AG09309 (cell line): Measurements from ENCODE around the gene FBLN1.
"Not testable (repeated sequence)": the region's sequence is repeated elsewhere in the genome, so short reads cannot be mapped to it uniquely, and the experiment has no call there.

ENCODE experiments used
- DNase-seq: peaks from one replicate; pipeline ENCODE4 v3.0.0-alpha.2; 2010; ENCODE audit warnings: low read depth
- H3K4me3 ChIP-seq: 2 replicates; pipeline ENCODE4 v1.5.1; 2011; ENCODE audit warnings: mild to moderate bottlenecking, low read depth, low read length, moderate library complexity; ENCODE audit not compliant: control insufficient read depth
- CTCF ChIP-seq: IDR thresholded peaks from 2 replicates; pipeline ENCODE4 v1.5.1; 2011; ENCODE audit warnings: mild to moderate bottlenecking, low read depth, low read length, inconsistent platforms; ENCODE audit not compliant: insufficient read depth, control insufficient read depth; ENCODE audit errors: missing control alignments

Gene FBLN1

GRCh38 chr22:45458532-45458931 is 44.2 kb upstream of the FBLN1 start:
- DNase-seq, result no peak
- no peak overlapping the region for H3K4me3 ChIP-seq
- TF ChIP-seq CTCF, result no peak

GRCh38 chr22:45459235-45459634 is 43.4 kb upstream of the FBLN1 start:
- no peak overlapping the region for H3K4me3 ChIP-seq
- TF ChIP-seq CTCF, result no peak
- no peak for DNase-seq

GRCh38 chr22:45460288-45461109 is 42.2 kb upstream of the FBLN1 start:
- no peak overlapping the region for H3K4me3 ChIP-seq
- DNase-seq, result peak; percentile 45
- TF ChIP-seq CTCF, result no peak

GRCh38 chr22:45462034-45462655 is 40.5 kb upstream of the FBLN1 start:
- no peak for TF ChIP-seq CTCF
- DNase-seq, result no peak
- H3K4me3 ChIP-seq, result no peak overlapping the region

- DNase-seq, H3K4me3 ChIP-seq: not testable (repeated sequence)
Measured at GRCh38 chr22:45463691-45464090, 39.0 kb upstream of the FBLN1 start.

- TF ChIP-seq CTCF, result no peak
- H3K4me3 ChIP-seq, result no peak overlapping the region
- no peak for DNase-seq
Measured at GRCh38 chr22:45465633-45466032, 37.0 kb upstream of the FBLN1 start.

- no peak overlapping the region for H3K4me3 ChIP-seq
- no peak for DNase-seq
- TF ChIP-seq CTCF, result no peak
Measured at GRCh38 chr22:45468872-45469271, 33.8 kb upstream of the FBLN1 start.
